Erythroblast (primary cell): ENCODE results near the gene CRISP2.

Source experiments
- GATA1 ChIP-seq: IDR thresholded peaks from 2 replicates; pipeline ENCODE4 v1.6.1; 2011; ENCODE audit warnings: low read depth, mild to moderate bottlenecking, control low read depth, low read length, moderate library complexity
- POLR2A ChIP-seq: IDR thresholded peaks from 2 replicates; pipeline ENCODE4 v1.6.1; 2011; ENCODE audit warnings: mild to moderate bottlenecking, low read length

GRCh38 chr6:49733680-49734079 is 20.3 kb upstream of the CRISP2 start:
- TF ChIP-seq POLR2A (no peak), GATA1 (no peak)
